ENCODE measurements around the gene ATG12. TPM values are rescaled to one million over a fixed set of nuclear protein-coding genes. Genes with fewer than 3 reads are reported as not detected.

Gene ATG12
- total and polyA plus RNA-seq, 2 experiments from 2014 or later = 52.6 to 109 TPM

GRCh38 chr5:115872447-115872846 lies 31.1 kb upstream of the ATG12 start (continued):
- TF ChIP-seq EZH2phosphoT487 (IDR thresholded peaks at IDR 0.05; ENCODE audit: unreplicated experiment) = no peak
- TF ChIP-seq EZH2 (IDR thresholded peaks at IDR 0.05; ENCODE audit: low read depth, unreplicated experiment) = no peak
- no peak for TF ChIP-seq ZNF331 (CRISPR knock-in tag; IDR thresholded peaks at IDR 0.05; ENCODE audit: low read depth)
- TF ChIP-seq, protein P1, sequence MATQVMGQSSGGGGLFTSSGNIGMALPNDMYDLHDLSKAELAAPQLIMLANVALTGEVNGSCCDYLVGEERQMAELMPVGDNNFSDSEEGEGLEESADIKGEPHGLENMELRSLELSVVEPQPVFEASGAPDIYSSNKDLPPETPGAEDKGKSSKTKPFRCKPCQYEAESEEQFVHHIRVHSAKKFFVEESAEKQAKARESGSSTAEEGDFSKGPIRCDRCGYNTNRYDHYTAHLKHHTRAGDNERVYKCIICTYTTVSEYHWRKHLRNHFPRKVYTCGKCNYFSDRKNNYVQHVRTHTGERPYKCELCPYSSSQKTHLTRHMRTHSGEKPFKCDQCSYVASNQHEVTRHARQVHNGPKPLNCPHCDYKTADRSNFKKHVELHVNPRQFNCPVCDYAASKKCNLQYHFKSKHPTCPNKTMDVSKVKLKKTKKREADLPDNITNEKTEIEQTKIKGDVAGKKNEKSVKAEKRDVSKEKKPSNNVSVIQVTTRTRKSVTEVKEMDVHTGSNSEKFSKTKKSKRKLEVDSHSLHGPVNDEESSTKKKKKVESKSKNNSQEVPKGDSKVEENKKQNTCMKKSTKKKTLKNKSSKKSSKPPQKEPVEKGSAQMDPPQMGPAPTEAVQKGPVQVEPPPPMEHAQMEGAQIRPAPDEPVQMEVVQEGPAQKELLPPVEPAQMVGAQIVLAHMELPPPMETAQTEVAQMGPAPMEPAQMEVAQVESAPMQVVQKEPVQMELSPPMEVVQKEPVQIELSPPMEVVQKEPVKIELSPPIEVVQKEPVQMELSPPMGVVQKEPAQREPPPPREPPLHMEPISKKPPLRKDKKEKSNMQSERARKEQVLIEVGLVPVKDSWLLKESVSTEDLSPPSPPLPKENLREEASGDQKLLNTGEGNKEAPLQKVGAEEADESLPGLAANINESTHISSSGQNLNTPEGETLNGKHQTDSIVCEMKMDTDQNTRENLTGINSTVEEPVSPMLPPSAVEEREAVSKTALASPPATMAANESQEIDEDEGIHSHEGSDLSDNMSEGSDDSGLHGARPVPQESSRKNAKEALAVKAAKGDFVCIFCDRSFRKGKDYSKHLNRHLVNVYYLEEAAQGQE (IDR thresholded peaks at IDR 0.05; ENCODE audit: unreplicated experiment) = no peak
- TF ChIP-seq NANOG (IDR thresholded peaks at IDR 0.05; ENCODE audit: borderline replicate concordance) = no peak
- no peak for TF ChIP-seq ETS1 (IDR thresholded peaks at IDR 0.05)
- TF ChIP-seq POLR2AphosphoS5 (IDR thresholded peaks at IDR 0.05; ENCODE audit: low read depth) = no peak

- no peaks in the 10 kb centered on the region for H4K20me1 ChIP-seq (replicated peaks; ENCODE audit: insufficient read depth)
- H3K4me1 ChIP-seq (ENCODE audit: insufficient read depth) = peaks cover 7% of the 10 kb centered on the region; the same call in 1 of the 2 replicates
- no peaks in the 10 kb centered on the region for H3K9me3 Mint-ChIP-seq
- no peak for ATAC-seq
- H3K36me3 ChIP-seq (ENCODE audit: insufficient read depth) = no peaks in the 10 kb centered on the region
- H3K4me1 Mint-ChIP-seq = peaks cover 16% of the 10 kb centered on the region; the same call in 2 of the 3 replicates
- no peak overlapping the region for H3K27ac Mint-ChIP-seq
- H2AFZ ChIP-seq = no peak overlapping the region
- H3K9me2 ChIP-seq (ENCODE audit: insufficient read depth) = no peaks in the 10 kb centered on the region
- H3K79me2 ChIP-seq (replicated peaks; ENCODE audit: insufficient read depth) = peaks cover 6% of the 10 kb centered on the region
- no peaks in the 10 kb centered on the region for H3F3A ChIP-seq (replicated peaks; ENCODE audit: low read depth)
- no peak overlapping the region for H3K4me2 ChIP-seq
- DNase-seq (ENCODE audit: low spot score) = no peak
- H3K27me3 Mint-ChIP-seq (ENCODE audit: insufficient read depth, low read depth, poor library complexity) = no peaks in the 10 kb centered on the region
- H3K27ac ChIP-seq (ENCODE audit: low read depth) = no peak overlapping the region
- no peaks in the 10 kb centered on the region for H3K27me3 ChIP-seq (ENCODE audit: insufficient read depth)
- H3K36me3 Mint-ChIP-seq (ENCODE audit: low read depth) = peaks cover 8% of the 10 kb centered on the region; the same call in 2 of the 3 replicates
- H3K4me3 ChIP-seq = no peak overlapping the region
- no peak overlapping the region for H3K4me3 Mint-ChIP-seq
- TF ChIP-seq ZNF331 (CRISPR knock-in tag; IDR thresholded peaks at IDR 0.05; ENCODE audit: low read depth) (no peak), NANOG (IDR thresholded peaks at IDR 0.05; ENCODE audit: borderline replicate concordance) (no peak), STAT1 (IDR thresholded peaks at IDR 0.05; ENCODE audit: unreplicated experiment) (no peak), POLR2AphosphoS5 (IDR thresholded peaks at IDR 0.05; ENCODE audit: low read depth) (no peak), ZNF114 (CRISPR knock-in tag; IDR thresholded peaks at IDR 0.05) (no peak), ETS1 (IDR thresholded peaks at IDR 0.05) (no peak), EZH2 (IDR thresholded peaks at IDR 0.05; ENCODE audit: low read depth, unreplicated experiment) (no peak), JUNB (IDR thresholded peaks at IDR 0.05; ENCODE audit: unreplicated experiment) (no peak), EZH2phosphoT487 (IDR thresholded peaks at IDR 0.05; ENCODE audit: unreplicated experiment) (no peak)
- TF ChIP-seq, protein P1 (IDR thresholded peaks at IDR 0.05; ENCODE audit: unreplicated experiment) = no peak
Measured at GRCh38 chr5:115869256-115869795, 28.0 kb upstream of the ATG12 start.

Measured in GM23338 (cell line).